22Rv1 (cell line): Measurements from ENCODE around the gene EYA2.

ENCODE experiments used
- CTCF ChIP-seq: fragments of 450-650 bp; IDR thresholded peaks from 2 replicates; pipeline ENCODE4 v1.5.1; 2017; ENCODE audit warnings: mild to moderate bottlenecking
- ZFX ChIP-seq: fragments of 450-650 bp; IDR thresholded peaks from 2 replicates; pipeline ENCODE4 v1.6.1; 2017; ENCODE audit warnings: antibody characterized with exemption, borderline replicate concordance

- no peak for TF ChIP-seq CTCF
- TF ChIP-seq ZFX = no peak
Measured at GRCh38 chr20:47093320-47093966, 198.8 kb downstream of the EYA2 start.
